ENCODE measurements around the gene ADAMTS1. TPM values are rescaled to one million over a fixed set of nuclear protein-coding genes. Genes with fewer than 3 reads are reported as not detected.

Gene ADAMTS1
- total and polyA plus RNA-seq, 2 of the 13 experiments (the other 11 are each of a cell fraction or from before 2014, with no cell fraction given), result 0.02 to 0.11 TPM

DNA sequence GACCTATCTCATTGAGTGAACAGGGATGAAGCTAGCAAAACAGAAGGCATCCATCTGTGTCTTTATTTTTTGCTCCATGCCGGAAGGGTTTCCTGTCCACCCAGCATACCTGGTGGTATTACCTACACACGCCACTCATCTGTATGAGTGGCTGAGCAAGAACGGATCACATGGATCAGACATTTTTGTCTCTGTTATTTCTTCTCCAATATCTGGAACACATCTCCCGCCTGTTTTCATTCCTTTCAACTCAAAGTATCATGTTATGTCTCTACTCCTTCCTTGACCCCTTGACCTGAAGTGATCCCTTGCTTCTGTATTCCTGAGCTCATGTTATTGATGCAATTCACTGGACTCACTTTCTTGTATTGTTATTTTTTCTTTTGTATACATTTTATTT is 24.7 kb downstream of the ADAMTS1 start:
- Histone ChIP-seq H3K27ac (ENCODE audit: extremely low read length, insufficient read depth, low read length) (no peak overlapping the region), H2AFZ (ENCODE audit: low read length) (no peak overlapping the region), H3K79me2 (ENCODE audit: insufficient read depth, low read length) (no peaks in the 10 kb centered on the region), H3K27me3 (ENCODE audit: control insufficient read depth in 1 of 2, insufficient read depth in 2 of 2, low read length in 2 of 2) (no peaks in the 10 kb centered on the region; a peak in 1 of 5 replicates), H3K4me2 (ENCODE audit: low read depth, low read length) (no peak overlapping the region), H3K4me1 (ENCODE audit: insufficient read depth, low read length) (no peaks in the 10 kb centered on the region), H3K4me3 (replicated peaks in 1 of 3; ENCODE audit: insufficient read depth in 1 of 3, low read depth in 2 of 3, low read length in 3 of 3) (no peak overlapping the region), H3K9me3 (ENCODE audit: low read length) (peaks cover 10% of the 10 kb centered on the region; the same call in 1 of the 2 replicates), H3K9ac (ENCODE audit: insufficient read depth, low read depth, low read length) (no peak overlapping the region), H4K20me1 (ENCODE audit: insufficient read depth, low read length) (no peaks in the 10 kb centered on the region), H3K36me3 (replicated peaks in 1 of 2; ENCODE audit: control insufficient read depth in 1 of 2, insufficient read depth in 2 of 2, low read length in 2 of 2) (no peaks in the 10 kb centered on the region)
- ChIA-PET POLR2A (no interaction called here), CTCF (ENCODE audit: low intra/inter-chr PET ratio, low total read pairs) (no interaction called here)
- 28% methylated on average over 4 of the region's 4 CpGs for WGBS (ENCODE audit: low lambda C conversion rate)
- DNase-seq (ENCODE audit: low spot score) (no peak), ATAC-seq (no peak), FAIRE-seq (no peak)
- in situ Hi-C loops (cut with HindIII; ENCODE audit: extremely low pct_ligation_motif_present, low pct_unique_long_range_greater_than_20kb), result no loop called here
- intact Hi-C loops (cut with micrococcal nuclease; ENCODE audit: unreplicated experiment), result no loop called here
- BruUV-seq (replicated peaks), result no TSS peak
- TF ChIP-seq ZBTB1 (CRISPR knock-in tag; IDR thresholded peaks at IDR 0.05; ENCODE audit: borderline replicate concordance), result no peak
- no peak for TF ChIP-seq MTA1 (CRISPR knock-in tag; IDR thresholded peaks at IDR 0.05; ENCODE audit: borderline replicate concordance)
- TF ChIP-seq MEF2D (CRISPR knock-in tag; IDR thresholded peaks at IDR 0.05), result no peak
- TF ChIP-seq SPEN (CRISPR knock-in tag; IDR thresholded peaks at IDR 0.05; ENCODE audit: low read depth), result no peak
- no peak for TF ChIP-seq ZHX1 (CRISPR knock-in tag; IDR thresholded peaks at IDR 0.05; ENCODE audit: low read depth)
- no peak for TF ChIP-seq ZNF792 (CRISPR knock-in tag; IDR thresholded peaks at IDR 0.05)
- TF ChIP-seq, protein P1, sequence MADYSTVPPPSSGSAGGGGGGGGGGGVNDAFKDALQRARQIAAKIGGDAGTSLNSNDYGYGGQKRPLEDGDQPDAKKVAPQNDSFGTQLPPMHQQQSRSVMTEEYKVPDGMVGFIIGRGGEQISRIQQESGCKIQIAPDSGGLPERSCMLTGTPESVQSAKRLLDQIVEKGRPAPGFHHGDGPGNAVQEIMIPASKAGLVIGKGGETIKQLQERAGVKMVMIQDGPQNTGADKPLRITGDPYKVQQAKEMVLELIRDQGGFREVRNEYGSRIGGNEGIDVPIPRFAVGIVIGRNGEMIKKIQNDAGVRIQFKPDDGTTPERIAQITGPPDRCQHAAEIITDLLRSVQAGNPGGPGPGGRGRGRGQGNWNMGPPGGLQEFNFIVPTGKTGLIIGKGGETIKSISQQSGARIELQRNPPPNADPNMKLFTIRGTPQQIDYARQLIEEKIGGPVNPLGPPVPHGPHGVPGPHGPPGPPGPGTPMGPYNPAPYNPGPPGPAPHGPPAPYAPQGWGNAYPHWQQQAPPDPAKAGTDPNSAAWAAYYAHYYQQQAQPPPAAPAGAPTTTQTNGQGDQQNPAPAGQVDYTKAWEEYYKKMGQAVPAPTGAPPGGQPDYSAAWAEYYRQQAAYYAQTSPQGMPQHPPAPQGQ (CRISPR knock-in tag; IDR thresholded peaks at IDR 0.05; ENCODE audit: borderline replicate concordance), result no peak
- TF ChIP-seq JUN (CRISPR knock-in tag; IDR thresholded peaks at IDR 0.05), result no peak
- TF ChIP-seq ISX (CRISPR knock-in tag; conservative IDR thresholded peaks at IDR 0.05), result no peak
- TF ChIP-seq NFKBIZ (CRISPR knock-in tag; IDR thresholded peaks at IDR 0.05), result no peak
- TF ChIP-seq MAF1 (CRISPR knock-in tag; IDR thresholded peaks at IDR 0.05; ENCODE audit: borderline replicate concordance), result no peak
- no peak for TF ChIP-seq ZEB1 (IDR thresholded peaks at IDR 0.05; ENCODE audit: insufficient replicate concordance, low read depth)
- TF ChIP-seq JDP2 (CRISPR knock-in tag; IDR thresholded peaks at IDR 0.05; ENCODE audit: borderline replicate concordance), result no peak
- no peak for TF ChIP-seq ZNF747 (CRISPR knock-in tag; IDR thresholded peaks at IDR 0.05; ENCODE audit: borderline replicate concordance)
- TF ChIP-seq DZIP1 (CRISPR knock-in tag; IDR thresholded peaks at IDR 0.05), result no peak
- TF ChIP-seq EP300 (IDR thresholded peaks at IDR 0.05; ENCODE audit: low read depth in 2 of 2, low read length in 2 of 2), result no peak
- no peak for TF ChIP-seq EP300 (CRISPR knock-in tag; IDR thresholded peaks at IDR 0.05; ENCODE audit: borderline replicate concordance)
- TF ChIP-seq ZNF549 (CRISPR knock-in tag; IDR thresholded peaks at IDR 0.05), result no peak
- TF ChIP-seq, protein P2, sequence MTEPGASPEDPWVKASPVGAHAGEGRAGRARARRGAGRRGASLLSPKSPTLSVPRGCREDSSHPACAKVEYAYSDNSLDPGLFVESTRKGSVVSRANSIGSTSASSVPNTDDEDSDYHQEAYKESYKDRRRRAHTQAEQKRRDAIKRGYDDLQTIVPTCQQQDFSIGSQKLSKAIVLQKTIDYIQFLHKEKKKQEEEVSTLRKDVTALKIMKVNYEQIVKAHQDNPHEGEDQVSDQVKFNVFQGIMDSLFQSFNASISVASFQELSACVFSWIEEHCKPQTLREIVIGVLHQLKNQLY (CRISPR knock-in tag; IDR thresholded peaks at IDR 0.05), result no peak

Measured in HepG2 (cell line).